ENCODE measurements around the gene SPAG8. TPM values are rescaled to one million over a fixed set of nuclear protein-coding genes. Genes with fewer than 3 reads are reported as not detected.

SPAG8 gene
- 0.32 and 0.86 TPM in 2 replicates for total RNA-seq

GRCh38 chr9:35812025-35812602 lies at the start of gene SPAG8:
Gene SPAG8, minus strand, starts transcription at chr9:35812262. Its CDS starts 115 bp downstream, at chr9:35812147.
- peak; percentile 92 for DNase-seq (ENCODE audit: low read depth)
- no peak for TF ChIP-seq CTCF (IDR thresholded peaks at IDR 0.05; ENCODE audit: insufficient read depth, low read depth, low read length)
- peak within 1 kb of the TSS; percentile 64 for H3K4me3 ChIP-seq (ENCODE audit: low read depth, low read length)

GRCh38 chr9:35861161-35861897 lies 49.3 kb upstream of the SPAG8 start:
- H3K4me3 ChIP-seq (ENCODE audit: low read depth, low read length): no peak overlapping the region
- TF ChIP-seq CTCF (IDR thresholded peaks at IDR 0.05; ENCODE audit: insufficient read depth, low read depth, low read length): no peak
- DNase-seq (ENCODE audit: low read depth): no peak

- no peak for DNase-seq (ENCODE audit: low read depth)
- no peak overlapping the region for H3K4me3 ChIP-seq (ENCODE audit: low read depth, low read length)
Observed at GRCh38 chr9:35859990-35860339, 47.9 kb upstream of the SPAG8 start.

GRCh38 chr9:35859310-35859989 lies 47.4 kb upstream of the SPAG8 start:
- no peak for TF ChIP-seq CTCF (IDR thresholded peaks at IDR 0.05; ENCODE audit: insufficient read depth, low read depth, low read length)
- DNase-seq (ENCODE audit: low read depth): no peak
- H3K4me3 ChIP-seq (ENCODE audit: low read depth, low read length): no peak overlapping the region

More at GRCh38 chr9:35859990-35860339, 47.9 kb upstream of the SPAG8 start:
- TF ChIP-seq CTCF (IDR thresholded peaks at IDR 0.05; ENCODE audit: insufficient read depth, low read depth, low read length): no peak

- H3K4me3 ChIP-seq (ENCODE audit: low read depth, low read length): no peak overlapping the region
- DNase-seq (ENCODE audit: low read depth): no peak
- no peak for TF ChIP-seq CTCF (IDR thresholded peaks at IDR 0.05; ENCODE audit: insufficient read depth, low read depth, low read length)
Observed at GRCh38 chr9:35858458-35858857, 46.4 kb upstream of the SPAG8 start.

GRCh38 chr9:35856882-35857281 lies 44.8 kb upstream of the SPAG8 start:
- no peak for DNase-seq (ENCODE audit: low read depth)
- no peak for TF ChIP-seq CTCF (IDR thresholded peaks at IDR 0.05; ENCODE audit: insufficient read depth, low read depth, low read length)
- H3K4me3 ChIP-seq (ENCODE audit: low read depth, low read length): no peak overlapping the region

Measured in fibroblast of villous mesenchyme (primary cell).